Lung (tissue), 12 donors: ENCODE results near the gene DLG4. TPM values are rescaled to one million over a fixed set of nuclear protein-coding genes. Genes with fewer than 3 reads are reported as not detected.
"Not testable (repeated sequence)": the region's sequence is repeated elsewhere in the genome, so short reads cannot be mapped to it uniquely, and the experiment has no call there.

ENCODE experiments used
- ATAC-seq: fragments of 200-7000 bp; cut with Tn5 transposase; one replicate; pipeline ENCODE4 v1.9.1; 2020; ENCODE audit warnings: moderate number of reproducible peaks; ENCODE audit not compliant: insufficient read depth, low FRiP score
- DNase-seq, 3 donors: peaks; one replicate each; pipeline ENCODE4 v3.0.0-alpha.2; 2013 to 2017
- H3K27ac ChIP-seq, 2 donors: one replicate each; pipeline ENCODE4 v1.5.1; 2013; ENCODE audit warnings: mild to moderate bottlenecking in 2 of 2, moderate library complexity in 2 of 2, control low read depth in 1 of 2, inconsistent platforms in 1 of 2, low read depth in 1 of 2, low read length in 1 of 2
- H3K27me3 ChIP-seq, 3 donors: one replicate each; pipeline ENCODE4 v1.5.1; 2013; ENCODE audit warnings: low read length in 2 of 3; ENCODE audit not compliant: control insufficient read depth in 3 of 3, insufficient read depth in 3 of 3
- H3K36me3 ChIP-seq, 4 donors: one replicate each; pipeline ENCODE4 v1.5.1; 2013; ENCODE audit warnings: low read length in 4 of 4, mild to moderate bottlenecking in 1 of 4, moderate library complexity in 1 of 4; ENCODE audit not compliant: control insufficient read depth in 4 of 4, insufficient read depth in 4 of 4
- H3K4me1 ChIP-seq, 5 donors: one replicate each; pipeline ENCODE4 v1.5.1; 2013; ENCODE audit warnings: low read length in 5 of 5, mild to moderate bottlenecking in 2 of 5, moderate library complexity in 1 of 5; ENCODE audit not compliant: control insufficient read depth in 5 of 5, insufficient read depth in 5 of 5
- H3K4me3 ChIP-seq: one replicate; pipeline ENCODE4 v1.5.1; 2013; ENCODE audit warnings: mild to moderate bottlenecking, control low read depth, moderate library complexity
- H3K9ac ChIP-seq, 2 donors: one replicate each; pipeline ENCODE4 v1.5.1; 2013; ENCODE audit warnings: low read length in 2 of 2, control low read depth in 1 of 2; ENCODE audit not compliant: insufficient read depth in 1 of 2
- H3K9me3 ChIP-seq, 4 donors: one replicate each; pipeline ENCODE4 v1.5.1; 2013; ENCODE audit warnings: low read length in 3 of 4, mild to moderate bottlenecking in 1 of 4, moderate library complexity in 1 of 4; ENCODE audit not compliant: control insufficient read depth in 4 of 4, insufficient read depth in 3 of 4
- WGBS, 2 donors: extraction: QIAGEN DNeasy Blood & Tissue Kit; methylation state at CpG; one replicate each; pipeline ENCODE4 v1.1.7; 2013; 5-methylcytosine and 5-hydroxymethylcytosine counted together
- polyA plus RNA-seq, 2 donors: library from polyadenylated mRNA; stranded (reverse); fragments of 200-250 nt; gene quantifications; one replicate each; pipeline ENCODE4 v1.2.1, GENCODE V29; 2013
- total RNA-seq, 2 donors: library from RNA; depleted of rRNA in 1 of 2; stranded (reverse); fragments of >200 nt in 1 of 2; gene quantifications; one replicate each; pipeline ENCODE4 v1.2.1, GENCODE V29; 2014 to 2021
- TF ChIP-seq, protein P1 (sequence below): IDR thresholded peaks from 2 replicates; pipeline ENCODE4 v1.5.1; 2012; ENCODE audit warnings: mild to moderate bottlenecking; ENCODE audit errors: control extremely low read depth, extremely low read depth
- donor health status: control.
- donor health status: control.
- donor health status: Bipolar disorder and iron deficiency.
- donor health status: healthy.
- donor health status: DM: yes; HTN: yes; CAD: no.

Gene DLG4
- total and polyA plus RNA-seq, 4 donors = 10.0 to 20.1 (median 15.2) TPM

DNA sequence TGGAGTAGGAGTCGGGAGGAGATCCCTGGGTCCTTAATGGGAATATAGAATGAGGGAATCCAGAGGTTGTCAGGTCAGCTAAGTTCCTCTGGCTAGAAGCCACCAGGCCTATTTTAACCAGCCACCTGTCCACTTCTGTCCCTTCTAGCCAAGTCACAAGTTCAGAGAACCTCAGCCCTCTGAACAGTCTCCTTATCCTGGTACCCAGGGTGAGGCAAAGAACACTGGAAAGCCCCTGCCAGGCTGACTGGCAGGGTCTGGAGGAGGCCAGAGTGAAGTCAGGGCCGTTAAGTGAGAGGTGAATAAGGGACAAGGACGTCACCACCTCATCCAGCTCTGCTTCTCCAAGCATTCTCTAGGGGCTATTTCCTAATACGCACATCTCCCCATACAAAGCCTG lies 29.2 kb upstream of the DLG4 start:
- WGBS, 2 donors = 70 to 82% methylated on average over 4 of the region's 4 CpGs
- DNase-seq = no peak

DNA sequence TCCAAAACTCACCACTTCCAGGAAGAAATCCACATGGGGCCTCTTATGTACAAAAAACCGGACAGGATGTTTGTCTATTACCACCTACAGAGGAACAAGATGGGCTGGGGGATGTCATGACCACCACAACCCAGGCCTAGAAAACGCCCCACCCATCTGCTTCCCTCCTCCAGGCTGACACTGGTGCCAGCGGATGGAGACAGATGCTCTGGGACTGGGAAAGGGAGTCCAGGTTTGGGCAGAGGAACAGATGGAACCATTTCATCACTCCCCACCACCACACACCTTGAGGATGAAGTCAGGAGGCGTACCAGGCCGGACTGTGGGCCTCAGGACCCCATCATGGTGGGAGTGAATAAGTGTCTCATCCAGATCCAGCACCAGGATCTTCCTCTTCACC lies 27.1 kb upstream of the DLG4 start:
- Histone ChIP-seq H3K36me3 (peaks cover 2 to 23% (median 20%) of the 10 kb centered on the region in 4 donors), H3K27ac (no peak overlapping the region), H3K9ac (no peak overlapping the region), H3K4me1 (peaks cover 0 to 23% (median 7%) of the 10 kb centered on the region in 5 donors), H3K4me3 (no peak overlapping the region), H3K27me3 (no peaks in the 10 kb centered on the region), H3K9me3 (no peaks in the 10 kb centered on the region)
- no peak for ATAC-seq
- no peak for DNase-seq
- TF ChIP-seq, protein P1, sequence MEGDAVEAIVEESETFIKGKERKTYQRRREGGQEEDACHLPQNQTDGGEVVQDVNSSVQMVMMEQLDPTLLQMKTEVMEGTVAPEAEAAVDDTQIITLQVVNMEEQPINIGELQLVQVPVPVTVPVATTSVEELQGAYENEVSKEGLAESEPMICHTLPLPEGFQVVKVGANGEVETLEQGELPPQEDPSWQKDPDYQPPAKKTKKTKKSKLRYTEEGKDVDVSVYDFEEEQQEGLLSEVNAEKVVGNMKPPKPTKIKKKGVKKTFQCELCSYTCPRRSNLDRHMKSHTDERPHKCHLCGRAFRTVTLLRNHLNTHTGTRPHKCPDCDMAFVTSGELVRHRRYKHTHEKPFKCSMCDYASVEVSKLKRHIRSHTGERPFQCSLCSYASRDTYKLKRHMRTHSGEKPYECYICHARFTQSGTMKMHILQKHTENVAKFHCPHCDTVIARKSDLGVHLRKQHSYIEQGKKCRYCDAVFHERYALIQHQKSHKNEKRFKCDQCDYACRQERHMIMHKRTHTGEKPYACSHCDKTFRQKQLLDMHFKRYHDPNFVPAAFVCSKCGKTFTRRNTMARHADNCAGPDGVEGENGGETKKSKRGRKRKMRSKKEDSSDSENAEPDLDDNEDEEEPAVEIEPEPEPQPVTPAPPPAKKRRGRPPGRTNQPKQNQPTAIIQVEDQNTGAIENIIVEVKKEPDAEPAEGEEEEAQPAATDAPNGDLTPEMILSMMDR = no peak
- 88 to 92% methylated on average over 5 of the region's 5 CpGs for WGBS, 2 donors

More for the DNA sequence above, 29.2 kb upstream of the DLG4 start:
- H3K4me3 ChIP-seq = no peak overlapping the region
- H3K27me3 ChIP-seq = no peaks in the 10 kb centered on the region
- TF ChIP-seq, protein P1 = no peak
- H3K36me3 ChIP-seq = peaks cover 2 to 23% (median 17%) of the 10 kb centered on the region in 4 donors
- H3K9me3 ChIP-seq = no peaks in the 10 kb centered on the region
- ATAC-seq = no peak
- H3K4me1 ChIP-seq = peaks cover 0 to 26% (median 11%) of the 10 kb centered on the region in 5 donors
- H3K9ac ChIP-seq = no peak overlapping the region
- no peak overlapping the region for H3K27ac ChIP-seq

DNA sequence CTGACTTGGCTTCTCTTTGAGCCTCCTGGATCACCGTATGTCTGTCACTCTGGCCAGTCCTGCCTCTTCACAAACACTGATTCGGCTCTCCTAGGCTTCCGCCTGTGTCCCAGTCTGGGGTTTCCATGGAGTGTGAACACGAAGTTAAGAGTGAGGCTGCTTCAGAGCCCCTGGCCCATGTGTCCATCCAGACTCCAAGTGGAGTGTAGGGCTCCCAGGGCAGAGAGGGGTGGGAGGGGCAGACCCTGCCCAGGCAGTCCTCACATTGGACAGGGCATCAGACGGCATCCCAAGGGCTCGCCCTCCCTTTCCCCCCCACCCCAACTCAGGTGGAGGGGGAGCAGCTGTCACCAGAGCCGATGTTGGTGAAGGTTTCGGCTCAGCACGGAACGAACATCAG lies 24.2 kb upstream of the DLG4 start:
- H3K4me3 ChIP-seq, H3K27ac ChIP-seq, H3K9ac ChIP-seq, ATAC-seq, H3K27me3 ChIP-seq, DNase-seq, H3K9me3 ChIP-seq: not testable (repeated sequence)
- 83 to 92% methylated on average over 10 of the region's 10 CpGs for WGBS, 2 donors
- Histone ChIP-seq H3K36me3 (peaks cover 8 to 33% (median 27%) of the 10 kb centered on the region in 4 donors), H3K4me1 (peaks cover under 1 to 23% (median 14%) of the 10 kb centered on the region in 5 donors)

DNA sequence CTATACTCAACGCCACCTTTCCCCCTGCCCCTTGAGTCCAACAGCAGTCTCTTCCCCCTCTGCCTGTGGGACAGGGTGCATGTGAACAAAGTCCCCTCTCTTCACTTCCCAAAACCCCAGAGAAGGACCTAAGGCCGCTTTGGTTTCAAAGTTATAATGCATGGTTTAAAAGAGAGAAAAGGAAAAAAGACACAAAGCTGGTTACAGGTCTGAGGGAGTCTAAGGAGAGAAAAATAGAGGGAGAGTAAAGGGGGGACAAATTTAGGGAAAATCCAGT lies 23.8 kb upstream of the DLG4 start:
- DNase-seq (no peak), ATAC-seq (no peak)
- Histone ChIP-seq H3K9me3 (no peaks in the 10 kb centered on the region), H3K4me1 (peaks cover 0 to 23% (median 14%) of the 10 kb centered on the region in 5 donors), H3K9ac (peak overlapping the region in 1 of 2 donors; percentile 87), H3K27me3 (no peaks in the 10 kb centered on the region), H3K4me3 (peak overlapping the region; percentile 39), H3K36me3 (peaks cover 8 to 33% (median 27%) of the 10 kb centered on the region in 4 donors), H3K27ac (peak overlapping the region; percentile 93)
- TF ChIP-seq, protein P1 = no peak
- WGBS, 2 donors = 32 to 66% methylated on average over 2 of the region's 2 CpGs
